ENCODE data around the gene C9orf78. TPM values are rescaled to one million over a fixed set of nuclear protein-coding genes. Genes with fewer than 3 reads are reported as not detected.

C9orf78 gene
- total RNA-seq, 2 experiments from 2014 or later = 71.4 to 73.4 TPM

DNA sequence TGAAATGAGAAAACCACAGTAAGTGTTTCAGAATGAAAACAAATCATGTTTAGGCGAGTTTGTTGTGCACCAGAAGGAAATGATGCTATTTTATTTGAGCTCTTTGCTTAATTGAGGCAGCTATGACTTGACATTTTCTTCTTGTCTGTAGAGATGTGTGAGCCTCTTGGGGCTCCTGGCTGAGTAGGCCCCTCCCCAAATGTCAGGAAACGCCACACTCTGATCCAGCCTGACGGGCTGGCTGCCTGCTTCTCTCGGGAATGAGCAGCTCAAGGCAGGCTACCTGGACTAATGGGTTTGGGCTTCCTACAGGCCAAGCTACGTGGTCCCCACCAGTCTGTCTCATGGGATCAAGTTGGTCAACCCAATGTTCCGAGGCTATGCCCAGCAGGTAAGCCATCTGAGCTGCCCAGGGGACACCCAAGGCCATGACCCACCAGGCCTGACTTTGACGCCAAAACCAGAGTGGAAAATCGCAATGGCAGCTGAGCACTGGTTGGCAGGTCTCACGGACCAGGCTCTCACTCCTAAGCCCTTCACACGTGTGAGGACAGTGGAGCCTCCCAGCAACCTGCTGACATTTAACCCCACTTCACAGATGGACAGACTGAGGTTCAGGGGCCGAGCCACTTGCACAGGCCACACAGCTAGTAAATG, 30.0 kb upstream of the C9orf78 start:
- Mint-ChIP-seq H3K9me3 (no peaks in the 10 kb centered on the region), H3K4me3 (peak overlapping the region; percentile 33), H3K27ac (peak overlapping the region; percentile 83), H3K27me3 (no peaks in the 10 kb centered on the region), H3K4me1 (peaks cover 67% of the 10 kb centered on the region), H3K36me3 (peaks cover 45% of the 10 kb centered on the region)
- no peak for ATAC-seq (ENCODE audit: low read depth)
- DNase-seq = no peak
- POLR2A ChIA-PET = interaction anchor here (0.6 to 12.4 kb wide), 5 partner anchors 11 to 79 kb away, joined by 3 to 173 read pairs (median 15); partner anchors contain the start of genes C9orf78 and USP20

DNA sequence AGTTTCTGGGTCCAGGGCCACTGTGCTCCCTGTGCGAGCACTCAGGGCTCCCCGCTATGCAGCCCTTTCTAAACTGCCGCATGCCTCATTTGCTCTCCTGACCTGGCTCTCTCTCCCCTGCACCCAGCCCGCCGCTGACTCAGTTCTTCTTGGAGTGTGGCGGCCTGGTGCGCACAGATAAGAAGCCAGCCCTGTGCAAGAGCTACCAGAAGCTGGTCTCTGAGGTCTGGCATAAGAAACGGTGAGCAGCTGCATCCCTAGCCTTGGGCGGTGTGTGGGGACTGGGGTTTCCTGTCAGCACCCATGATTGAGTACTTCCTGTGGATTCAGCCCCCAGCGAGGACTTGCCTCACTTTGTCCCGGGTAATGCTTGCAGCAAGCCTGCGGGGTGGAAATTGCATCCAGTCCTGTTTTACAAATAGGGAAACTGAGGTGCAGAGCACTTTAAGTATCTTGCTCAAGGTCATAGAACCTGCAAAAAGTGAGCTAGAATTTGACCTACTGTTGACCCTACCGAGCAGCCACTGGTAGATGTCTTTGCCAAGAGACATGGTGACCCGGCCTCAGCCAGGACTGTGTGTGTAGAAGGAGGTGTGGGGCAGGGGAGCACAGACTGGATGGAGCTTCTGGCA, 28.1 kb upstream of the C9orf78 start:
- POLR2A ChIA-PET = interaction anchor here (0.7 to 12.4 kb wide), 7 partner anchors 9 to 180 kb away, joined by 3 to 173 read pairs (median 4); partner anchors contain the start of genes C9orf78, FNBP1 and USP20
- DNase-seq (peak; percentile 85), ATAC-seq (ENCODE audit: low read depth) (peak; percentile 89)
- Mint-ChIP-seq H3K36me3 (peaks cover 49% of the 10 kb centered on the region), H3K27me3 (no peaks in the 10 kb centered on the region), H3K27ac (peak overlapping the region; percentile 89), H3K4me3 (peak overlapping the region; percentile 73), H3K4me1 (peaks cover 61% of the 10 kb centered on the region), H3K9me3 (no peaks in the 10 kb centered on the region)

DNA sequence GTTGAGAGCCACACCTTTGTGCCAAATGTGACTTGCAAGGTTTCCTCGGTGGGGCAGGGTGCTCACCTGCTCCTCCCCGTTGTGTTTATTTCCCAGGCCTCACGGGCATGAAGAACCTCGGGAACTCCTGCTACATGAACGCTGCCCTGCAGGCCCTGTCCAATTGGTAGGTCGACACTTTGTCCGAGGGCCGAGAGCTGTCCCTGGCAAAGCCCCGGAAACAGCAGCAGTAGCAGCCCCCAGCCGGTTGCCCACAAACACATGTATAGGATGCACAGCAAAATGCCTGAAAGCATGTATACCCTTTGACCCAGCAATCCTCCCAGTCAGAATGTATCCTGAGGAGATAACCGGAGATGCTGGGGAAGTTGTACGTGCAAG, 26.4 kb upstream of the C9orf78 start:
- H3K27ac Mint-ChIP-seq = no peak overlapping the region
- peaks cover 52% of the 10 kb centered on the region for H3K36me3 Mint-ChIP-seq
- H3K4me1 Mint-ChIP-seq = peaks cover 57% of the 10 kb centered on the region
- POLR2A ChIA-PET = interaction anchor here (0.6 to 12.4 kb wide), 5 partner anchors 10 to 161 kb away, joined by 3 to 173 read pairs (median 4); no protein-coding TSS in a partner anchor
- no peaks in the 10 kb centered on the region for H3K27me3 Mint-ChIP-seq
- ATAC-seq (ENCODE audit: low read depth) (no peak), DNase-seq (no peak)
- H3K4me3 Mint-ChIP-seq = peak overlapping the region; percentile 48
- H3K9me3 Mint-ChIP-seq = no peaks in the 10 kb centered on the region

DNA sequence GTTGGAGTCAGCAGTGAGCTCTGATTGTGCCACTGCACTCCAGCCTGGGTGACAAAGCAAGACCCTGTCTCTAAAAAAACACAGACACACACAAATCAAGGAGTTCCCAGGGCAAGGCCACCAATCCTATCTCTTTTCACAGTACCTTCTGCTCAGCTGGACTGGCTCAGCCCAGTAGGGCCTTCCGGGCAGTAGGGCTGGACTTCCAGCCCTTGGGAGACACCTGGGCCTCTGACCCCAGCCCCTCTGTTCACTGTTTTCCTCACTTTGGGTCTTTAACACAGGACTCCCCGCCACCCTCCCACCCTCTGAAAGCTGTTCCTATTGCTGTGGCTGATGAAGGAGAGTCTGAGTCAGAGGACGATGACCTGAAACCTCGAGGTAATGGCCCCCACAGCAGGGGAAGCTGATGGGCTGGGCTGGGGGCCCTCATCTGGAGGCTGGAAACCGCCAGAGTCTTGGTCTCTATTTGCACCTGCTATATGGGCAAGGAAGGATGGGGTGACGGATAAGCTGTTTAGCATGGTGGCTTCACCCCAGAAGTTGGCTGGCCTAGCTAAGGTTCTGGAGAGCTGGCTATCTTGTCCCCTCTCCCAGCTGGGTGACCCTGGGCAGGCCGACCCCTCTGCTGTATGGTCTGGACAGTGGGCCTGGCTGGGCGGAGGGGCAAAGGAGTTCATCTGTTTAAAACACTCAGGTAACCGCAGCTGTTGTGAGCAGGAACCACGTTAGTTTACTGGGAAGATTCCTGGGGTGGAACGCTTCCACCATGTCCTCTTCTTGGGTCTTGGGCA, 25.8 kb upstream of the C9orf78 start:
- H3K27ac Mint-ChIP-seq = peak overlapping the region; percentile 84
- POLR2A ChIA-PET = interaction anchor here (0.7 to 12.4 kb wide), 5 partner anchors 10 to 27 kb away, joined by 3 to 173 read pairs (median 4); no protein-coding TSS in a partner anchor
- DNase-seq (no peak), ATAC-seq (ENCODE audit: low read depth) (no peak)
- peak overlapping the region; percentile 39 for H3K4me3 Mint-ChIP-seq
- no peaks in the 10 kb centered on the region for H3K27me3 Mint-ChIP-seq
- H3K36me3 Mint-ChIP-seq = peaks cover 54% of the 10 kb centered on the region
- no peaks in the 10 kb centered on the region for H3K9me3 Mint-ChIP-seq
- H3K4me1 Mint-ChIP-seq = peaks cover 56% of the 10 kb centered on the region

DNA sequence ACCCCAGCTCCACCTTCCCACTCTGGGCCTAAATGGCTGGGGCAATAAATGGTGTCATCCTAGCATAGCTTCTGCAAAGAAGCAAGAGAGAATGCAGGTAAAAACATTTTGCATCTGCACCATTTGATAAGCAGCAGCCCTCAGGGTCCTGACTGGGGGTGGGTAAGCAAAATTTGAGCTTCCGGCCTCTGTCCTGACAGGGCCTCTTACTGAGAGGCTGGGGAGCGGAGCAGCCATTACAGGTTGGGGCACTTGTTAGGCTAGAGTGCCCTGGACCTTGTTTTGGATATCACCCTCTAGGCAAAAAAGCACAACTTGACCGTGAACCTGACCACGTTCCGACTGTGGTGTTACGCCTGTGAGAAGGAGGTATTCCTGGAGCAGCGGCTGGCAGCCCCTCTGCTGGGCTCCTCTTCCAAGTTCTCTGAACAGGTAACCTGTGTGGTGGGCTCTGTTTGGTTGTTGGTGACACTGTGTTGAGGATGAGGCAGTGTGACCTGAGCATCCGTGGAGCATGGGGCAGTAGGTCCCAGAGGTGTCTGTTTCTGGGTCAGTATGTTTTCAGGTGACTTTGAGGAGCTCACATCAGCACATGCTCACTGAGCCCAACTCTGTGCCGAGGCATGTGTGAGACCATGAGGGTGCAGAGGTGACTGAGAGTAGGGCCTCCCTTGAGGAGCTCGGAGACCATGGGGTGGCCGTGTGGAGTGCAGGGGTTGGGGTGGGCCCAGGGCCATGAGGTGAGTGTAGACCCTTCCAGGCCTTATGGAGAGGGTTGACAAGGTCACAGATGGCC, 23.3 kb upstream of the C9orf78 start:
- POLR2A ChIA-PET = interaction anchor here (0.8 to 1.5 kb wide), 3 partner anchors 10 to 24 kb away, joined by 3 to 5 read pairs (median 3); partner anchors contain the start of gene C9orf78
- ATAC-seq (ENCODE audit: low read depth) (no peak), DNase-seq (no peak)
- Mint-ChIP-seq H3K27ac (no peak overlapping the region), H3K9me3 (no peaks in the 10 kb centered on the region), H3K4me1 (peaks cover 65% of the 10 kb centered on the region), H3K27me3 (no peaks in the 10 kb centered on the region), H3K4me3 (no peak overlapping the region), H3K36me3 (peaks cover 60% of the 10 kb centered on the region)

DNA sequence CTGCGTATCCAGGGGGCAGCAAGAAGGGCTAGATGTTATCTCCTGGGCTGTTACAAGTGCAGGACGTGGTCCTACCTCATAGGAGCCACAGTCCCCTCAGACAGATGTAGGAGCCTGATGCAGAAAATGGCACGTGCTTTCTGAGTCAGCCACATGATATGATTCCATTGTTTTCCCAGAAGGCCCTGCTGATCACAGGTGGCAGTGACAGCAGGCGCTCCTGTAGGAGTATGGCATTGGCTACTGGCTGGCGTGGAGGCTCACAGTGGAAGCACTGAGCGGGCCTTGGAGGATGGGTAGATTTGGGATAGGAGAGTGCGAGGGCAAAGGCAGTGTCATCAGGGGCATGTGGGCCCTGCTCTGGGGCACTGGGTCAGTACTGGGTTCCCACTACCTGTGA, 22.1 kb upstream of the C9orf78 start:
- no peaks in the 10 kb centered on the region for H3K27me3 Mint-ChIP-seq
- ATAC-seq (ENCODE audit: low read depth) (no peak), DNase-seq (no peak)
- no peaks in the 10 kb centered on the region for H3K9me3 Mint-ChIP-seq
- H3K4me1 Mint-ChIP-seq = peaks cover 68% of the 10 kb centered on the region
- no peak overlapping the region for H3K4me3 Mint-ChIP-seq
- POLR2A ChIA-PET = no interaction called here
- peak overlapping the region; percentile 11 for H3K27ac Mint-ChIP-seq
- peaks cover 62% of the 10 kb centered on the region for H3K36me3 Mint-ChIP-seq

DNA sequence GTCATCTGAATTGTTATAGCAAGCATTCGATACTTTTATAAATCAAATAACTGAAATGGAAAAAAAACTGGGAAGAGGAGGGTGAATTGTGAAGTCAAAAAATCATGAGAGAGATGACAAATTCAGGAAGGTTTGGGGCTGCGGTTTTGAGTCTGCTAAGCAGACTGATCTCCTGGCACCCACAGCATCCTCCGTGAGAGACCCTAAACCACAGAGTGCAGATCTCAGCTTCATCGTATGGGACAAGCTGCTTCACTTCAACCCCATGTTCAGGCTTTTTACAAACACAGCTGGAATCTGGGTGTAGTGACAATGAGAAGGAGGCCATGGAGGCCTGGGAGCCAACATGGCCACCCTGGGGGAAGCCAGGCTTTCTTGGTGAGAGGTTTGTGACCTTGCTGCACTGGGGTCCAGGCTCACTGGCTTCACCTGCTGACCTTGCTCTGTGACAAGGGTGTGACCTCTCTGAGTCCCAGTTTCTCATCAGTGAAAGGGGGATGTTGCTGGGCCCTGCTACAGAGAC, 19.6 kb upstream of the C9orf78 start:
- Mint-ChIP-seq H3K9me3 (no peaks in the 10 kb centered on the region), H3K4me1 (peaks cover 63% of the 10 kb centered on the region), H3K27ac (peak overlapping the region; percentile 82), H3K27me3 (no peaks in the 10 kb centered on the region), H3K36me3 (peaks cover 66% of the 10 kb centered on the region), H3K4me3 (peak overlapping the region; percentile 69)
- POLR2A ChIA-PET = interaction anchor here (0.7 to 2.6 kb wide), 7 partner anchors 9 to 81 kb away, joined by 3 to 15 read pairs (median 4); no protein-coding TSS in a partner anchor
- ATAC-seq (ENCODE audit: low read depth) (peak; percentile 70), DNase-seq (no peak)

DNA sequence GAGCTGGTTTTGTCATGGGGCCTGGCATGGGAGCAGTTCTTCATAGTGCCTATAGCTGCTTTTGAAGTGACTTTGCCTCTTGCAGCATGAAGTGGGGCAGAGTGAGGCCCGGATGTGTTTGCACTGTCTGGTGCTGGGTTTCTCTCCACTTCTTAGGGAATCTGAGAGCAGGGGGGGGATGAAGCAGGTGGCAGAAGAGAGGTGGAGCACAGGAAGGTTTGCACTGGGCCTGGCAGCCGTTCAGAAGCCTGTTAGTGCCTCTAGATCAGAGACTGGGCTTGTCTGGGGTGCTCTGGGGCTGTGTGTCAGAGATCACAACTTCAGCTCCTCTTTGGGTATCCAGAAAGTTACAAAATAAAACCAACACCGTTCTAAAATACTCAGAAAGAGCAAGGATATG, 18.5 kb upstream of the C9orf78 start:
- no peak for DNase-seq
- Mint-ChIP-seq H3K4me1 (peaks cover 63% of the 10 kb centered on the region), H3K4me3 (peak overlapping the region; percentile 69), H3K27ac (peak overlapping the region; percentile 61), H3K9me3 (no peaks in the 10 kb centered on the region), H3K36me3 (peaks cover 64% of the 10 kb centered on the region), H3K27me3 (no peaks in the 10 kb centered on the region)
- POLR2A ChIA-PET = interaction anchor here (1.0 to 2.6 kb wide), 3 partner anchors 10 to 17 kb away, joined by 4 to 15 read pairs (median 5); no protein-coding TSS in a partner anchor
- ATAC-seq (ENCODE audit: low read depth) = no peak

DNA sequence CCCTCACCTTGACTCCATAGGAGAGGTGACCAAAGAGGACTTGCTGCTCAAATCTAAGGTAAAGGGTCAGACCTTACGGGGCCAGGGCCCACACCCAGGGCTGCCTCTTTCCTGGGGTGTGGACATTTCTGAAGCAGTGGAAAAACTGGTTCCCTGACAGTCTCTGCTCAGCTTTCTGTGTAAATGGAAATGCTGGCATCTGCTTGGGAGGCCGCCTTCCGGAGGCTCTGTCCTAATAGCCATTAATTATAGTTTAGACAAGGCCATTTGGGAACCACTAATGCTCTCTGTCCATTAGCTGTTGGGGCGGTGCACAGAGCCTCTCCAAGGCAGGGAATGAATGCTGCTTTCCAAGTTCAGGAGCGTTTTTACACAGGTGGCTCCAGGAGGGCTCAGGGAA, 17.5 kb upstream of the C9orf78 start:
- no peak overlapping the region for H3K27ac Mint-ChIP-seq
- no peaks in the 10 kb centered on the region for H3K27me3 Mint-ChIP-seq
- H3K4me3 Mint-ChIP-seq = no peak overlapping the region
- ATAC-seq (ENCODE audit: low read depth) (no peak), DNase-seq (no peak)
- H3K9me3 Mint-ChIP-seq = no peaks in the 10 kb centered on the region
- H3K4me1 Mint-ChIP-seq = peaks cover 63% of the 10 kb centered on the region
- H3K36me3 Mint-ChIP-seq = peaks cover 59% of the 10 kb centered on the region
- POLR2A ChIA-PET = interaction anchor here (1.1 kb wide), 1 partner anchor 14 kb away, joined by 3 read pairs; no protein-coding TSS in a partner anchor

DNA sequence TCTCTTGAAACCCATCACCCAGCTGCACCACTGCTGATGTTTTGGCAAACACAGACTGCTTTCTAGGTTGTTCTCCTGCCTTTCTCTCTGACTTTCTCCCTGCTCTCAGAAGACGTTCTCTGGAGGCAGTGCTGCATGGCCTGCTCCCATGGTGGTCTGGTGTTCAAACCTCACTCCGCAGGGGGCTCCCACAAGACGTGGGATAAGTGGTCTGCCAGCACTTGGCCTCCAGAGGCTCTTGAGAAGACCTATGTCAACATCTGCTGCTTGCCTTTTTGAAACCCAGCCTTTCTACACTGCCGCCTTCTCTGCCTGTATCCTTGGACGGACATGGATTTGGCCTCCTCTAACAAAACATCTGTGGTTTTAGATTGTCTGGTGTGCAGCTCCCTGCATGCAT, 16.7 kb upstream of the C9orf78 start:
- POLR2A ChIA-PET = interaction anchor here (0.9 to 1.4 kb wide), 2 partner anchors 9 to 16 kb away, joined by 4 to 6 read pairs; no protein-coding TSS in a partner anchor
- Mint-ChIP-seq H3K27me3 (no peaks in the 10 kb centered on the region), H3K4me1 (peaks cover 57% of the 10 kb centered on the region), H3K9me3 (no peaks in the 10 kb centered on the region), H3K4me3 (no peak overlapping the region), H3K27ac (peak overlapping the region; percentile 7), H3K36me3 (peaks cover 55% of the 10 kb centered on the region)
- ATAC-seq (ENCODE audit: low read depth) (no peak), DNase-seq (no peak)

DNA sequence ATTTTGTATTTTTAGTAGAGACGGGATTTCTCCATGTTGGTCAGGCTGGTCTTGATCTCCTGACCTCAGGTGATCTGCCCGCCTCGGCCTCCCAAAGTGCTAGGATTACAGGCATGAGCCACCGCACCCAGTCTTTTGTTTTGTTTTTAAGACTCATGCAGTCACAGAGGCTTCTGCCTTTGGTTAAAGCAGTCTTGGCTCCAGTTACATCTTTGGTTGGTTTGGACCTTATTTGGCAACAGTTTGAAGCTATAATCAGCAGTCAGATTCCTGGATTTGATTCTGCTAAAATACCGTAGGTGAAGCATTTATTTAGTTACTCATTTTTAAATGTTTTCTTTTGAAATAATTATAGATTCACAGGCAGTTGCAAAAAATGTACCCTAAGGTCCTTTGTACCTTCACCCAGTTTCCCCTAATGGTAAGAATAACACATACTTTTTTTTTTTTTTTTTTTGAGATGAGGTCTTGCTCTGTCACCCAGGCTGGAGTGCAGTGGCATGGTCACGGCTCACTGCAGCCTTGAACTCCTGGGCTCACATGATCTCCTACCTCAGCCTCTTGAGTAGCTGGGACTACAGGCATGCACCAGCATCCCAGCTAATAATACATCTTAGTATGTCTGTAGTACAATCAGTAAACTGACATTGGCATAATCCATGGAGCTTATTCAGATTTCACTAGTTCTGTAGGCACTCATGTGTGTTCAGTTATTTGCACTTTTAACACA, 15.9 kb upstream of the C9orf78 start:
- ATAC-seq (ENCODE audit: low read depth) (no peak), DNase-seq (no peak)
- H3K9me3 Mint-ChIP-seq = no peaks in the 10 kb centered on the region
- H3K4me1 Mint-ChIP-seq = peaks cover 49% of the 10 kb centered on the region
- H3K27ac Mint-ChIP-seq = no peak overlapping the region
- H3K4me3 Mint-ChIP-seq = no peak overlapping the region
- no peaks in the 10 kb centered on the region for H3K27me3 Mint-ChIP-seq
- POLR2A ChIA-PET = interaction anchor here (0.9 to 1.4 kb wide), 3 partner anchors 10 to 47 kb away, joined by 3 to 6 read pairs (median 4); no protein-coding TSS in a partner anchor
- peaks cover 51% of the 10 kb centered on the region for H3K36me3 Mint-ChIP-seq
